Activated CD8-positive, alpha-beta T cell treated with anti-CD3 and anti-CD28 coated beads, Interleukin-2, amount 10 ng/mL, durations not matched to agents 7 days and 5 days (primary cell): ENCODE data around the gene SERPINA5. TPM values are rescaled to one million over a fixed set of nuclear protein-coding genes. Genes with fewer than 3 reads are reported as not detected.

Experiments
- ATAC-seq: fragments of 150-1000 bp; cut with Tn5 transposase; one replicate; pipeline ENCODE4 v1.10.0; 2021; ENCODE audit warnings: moderate library complexity
- CTCF ChIA-PET: fragments of 350-600 bp; sonication (Branson Sonifier 250); formaldehyde crosslinking; loops from one replicate; lab custom pipeline; 2021; ENCODE audit warnings: antibody characterized with exemption; lab: Charles Lee
- POLR2A ChIA-PET: fragments of 350-600 bp; sonication (Branson Sonifier 250); formaldehyde crosslinking; loops from one replicate; lab custom pipeline; 2021; ENCODE audit warnings: antibody characterized with exemption; lab: Charles Lee
- DNase-seq: peaks from one replicate; pipeline ENCODE4 v3.0.0-alpha.2; 2020
- H3K27ac Mint-ChIP-seq: one replicate; pipeline ENCODE4 v1.8.0; 2021; ENCODE audit warnings: mild to moderate bottlenecking, mixed read lengths
- H3K27me3 Mint-ChIP-seq: one replicate; pipeline ENCODE4 v1.8.0; 2021; ENCODE audit warnings: low read depth, mixed read lengths
- H3K36me3 Mint-ChIP-seq: one replicate; pipeline ENCODE4 v1.8.0; 2021; ENCODE audit warnings: low read depth, mixed read lengths
- H3K4me1 Mint-ChIP-seq: one replicate; pipeline ENCODE4 v1.8.0; 2021; ENCODE audit warnings: low read depth, mixed read lengths
- H3K4me3 Mint-ChIP-seq: one replicate; pipeline ENCODE4 v1.8.0; 2021; ENCODE audit warnings: mild to moderate bottlenecking, mixed read lengths
- H3K9me3 Mint-ChIP-seq: one replicate; pipeline ENCODE4 v1.8.0; 2022; ENCODE audit warnings: mixed read lengths; ENCODE audit not compliant: insufficient read depth
- total RNA-seq, 2 experiments: library from RNA; stranded (reverse); gene quantifications; one replicate each; pipeline ENCODE4 v1.2.3, GENCODE V29; 2021

Gene SERPINA5
- total RNA-seq, 2 experiments from 2014 or later, result not detected

DNA sequence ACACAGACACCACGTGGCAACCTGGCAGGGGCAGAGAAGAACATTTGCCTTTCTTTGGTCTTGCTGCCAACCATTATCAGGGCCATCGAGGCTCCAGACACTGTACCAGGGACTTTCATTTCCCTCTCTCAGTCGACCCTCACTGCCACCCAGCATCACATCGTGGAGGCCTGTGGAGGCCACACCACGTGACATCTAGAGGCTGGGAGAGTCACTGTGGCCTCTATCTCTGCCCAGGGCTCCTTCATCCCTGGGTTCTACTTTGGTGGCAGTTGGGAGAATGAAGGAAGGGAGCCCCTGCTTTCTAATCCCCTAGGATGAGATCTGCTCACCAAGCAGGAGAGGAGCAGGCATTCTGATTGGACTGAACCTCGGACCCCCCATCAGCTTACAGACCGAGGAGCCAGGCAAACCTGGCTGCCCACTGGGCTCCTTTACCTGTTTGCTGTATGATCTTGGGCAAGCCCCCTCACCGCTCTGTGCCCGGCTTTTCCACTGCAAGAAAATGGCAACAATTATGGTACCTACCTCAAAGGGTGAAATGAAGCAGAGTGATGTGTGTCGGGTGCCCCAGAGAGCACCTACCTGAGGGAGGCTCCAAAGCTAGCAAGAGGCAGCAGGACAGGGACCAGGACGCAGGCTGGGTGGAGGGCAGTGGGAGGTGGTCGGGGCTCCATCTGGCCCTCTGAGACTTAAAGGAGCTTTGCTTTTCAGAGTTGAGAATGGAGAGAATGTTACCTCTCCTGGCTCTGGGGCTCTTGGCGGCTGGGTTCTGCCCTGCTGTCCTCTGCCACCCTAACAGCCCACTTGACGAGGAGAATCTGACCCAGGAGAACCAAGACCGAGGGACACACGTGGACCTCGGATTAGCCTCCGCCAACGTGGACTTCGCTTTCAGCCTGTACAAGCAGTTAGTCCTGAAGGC is 32.8 kb downstream of the SERPINA5 start:
- Mint-ChIP-seq H3K27ac (no peak overlapping the region), H3K4me1 (no peaks in the 10 kb centered on the region), H3K36me3 (no peaks in the 10 kb centered on the region), H3K9me3 (peaks cover 10% of the 10 kb centered on the region), H3K4me3 (no peak overlapping the region), H3K27me3 (no peaks in the 10 kb centered on the region)
- ATAC-seq (no peak), DNase-seq (no peak)
- ChIA-PET POLR2A (no interaction called here), CTCF (no interaction called here)

DNA sequence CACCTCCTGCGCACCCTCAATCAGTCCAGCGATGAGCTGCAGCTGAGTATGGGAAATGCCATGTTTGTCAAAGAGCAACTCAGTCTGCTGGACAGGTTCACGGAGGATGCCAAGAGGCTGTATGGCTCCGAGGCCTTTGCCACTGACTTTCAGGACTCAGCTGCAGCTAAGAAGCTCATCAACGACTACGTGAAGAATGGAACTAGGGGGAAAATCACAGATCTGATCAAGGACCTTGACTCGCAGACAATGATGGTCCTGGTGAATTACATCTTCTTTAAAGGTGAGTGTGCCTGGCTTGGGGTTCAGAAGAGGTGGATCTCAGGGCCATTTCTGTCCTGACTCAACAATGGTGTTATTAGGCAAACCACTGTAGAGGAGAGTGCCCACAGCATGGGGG is 33.6 kb downstream of the SERPINA5 start:
- Mint-ChIP-seq H3K4me3 (no peak overlapping the region), H3K36me3 (no peaks in the 10 kb centered on the region)

DNA sequence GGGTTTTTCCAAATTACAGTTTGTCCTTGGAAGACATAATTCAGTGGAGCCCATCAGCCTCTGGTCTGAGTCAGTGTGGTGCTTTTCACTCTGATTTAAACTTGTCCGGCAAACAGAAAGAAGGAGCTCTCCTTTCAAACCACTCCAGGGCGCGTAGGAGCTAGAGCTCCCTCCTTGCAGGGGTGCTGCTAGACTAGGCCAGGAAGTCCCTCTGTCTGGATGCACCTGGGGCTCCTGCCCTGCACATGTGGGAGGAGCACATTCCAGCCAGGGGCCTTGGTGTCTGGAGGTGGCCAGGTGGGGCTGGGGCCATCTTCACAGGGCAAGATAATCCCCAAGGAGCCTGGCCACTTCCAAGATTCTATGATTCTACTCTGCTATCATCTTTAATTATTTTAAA is 34.0 kb downstream of the SERPINA5 start:
- DNase-seq (no peak), ATAC-seq (no peak)
- Mint-ChIP-seq H3K4me1 (no peaks in the 10 kb centered on the region), H3K27me3 (no peaks in the 10 kb centered on the region), H3K4me3 (no peak overlapping the region), H3K27ac (no peak overlapping the region), H3K9me3 (peaks cover 12% of the 10 kb centered on the region), H3K36me3 (no peaks in the 10 kb centered on the region)
- ChIA-PET CTCF (no interaction called here), POLR2A (no interaction called here)

More for the DNA sequence above, 33.6 kb downstream of the SERPINA5 start:
- ATAC-seq (no peak), DNase-seq (no peak)
- Mint-ChIP-seq H3K9me3 (peaks cover 12% of the 10 kb centered on the region), H3K4me1 (no peaks in the 10 kb centered on the region), H3K27ac (no peak overlapping the region), H3K27me3 (no peaks in the 10 kb centered on the region)
- CTCF ChIA-PET, result no interaction called here
- POLR2A ChIA-PET, result no interaction called here

DNA sequence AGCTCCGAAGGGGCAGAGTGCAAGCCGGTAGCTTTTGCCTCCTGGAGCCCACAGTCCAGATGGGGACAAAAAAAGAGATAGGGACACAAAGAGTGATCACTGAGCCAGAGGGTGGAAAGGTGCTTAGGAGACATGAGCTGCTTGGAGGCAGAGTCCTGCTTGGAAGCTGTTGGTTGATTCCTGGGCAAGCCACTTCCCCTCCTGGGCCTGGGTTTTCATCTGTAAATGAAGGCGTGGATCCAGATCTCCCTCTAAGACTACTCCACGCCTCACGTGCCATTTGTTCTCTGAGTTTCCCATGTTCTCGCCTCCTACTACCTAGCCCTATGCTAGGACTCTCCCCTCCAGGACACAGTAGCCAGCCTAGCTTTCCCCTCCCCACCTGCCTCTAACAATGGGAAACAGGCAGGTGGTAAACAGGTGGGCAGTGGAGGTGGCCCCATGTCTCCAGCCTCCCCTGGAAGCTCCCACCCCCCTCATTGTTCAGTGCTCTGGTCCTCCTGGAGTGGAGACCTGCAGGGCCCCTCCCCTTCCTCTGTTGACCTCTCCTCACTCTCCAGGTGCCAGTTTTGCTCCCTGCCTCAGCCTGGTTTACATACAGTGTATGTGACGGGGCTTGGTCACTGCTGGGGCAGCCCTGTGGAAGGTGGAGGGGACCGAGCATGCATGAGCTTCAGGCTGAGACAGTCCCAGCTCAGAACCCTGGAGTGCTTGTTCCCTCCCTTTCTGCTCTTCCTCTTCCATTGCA is 34.8 kb downstream of the SERPINA5 start:
- no peak overlapping the region for H3K4me3 Mint-ChIP-seq
- H3K36me3 Mint-ChIP-seq, result no peaks in the 10 kb centered on the region
- POLR2A ChIA-PET, result no interaction called here
- DNase-seq, result no peak
- H3K27me3 Mint-ChIP-seq, result no peaks in the 10 kb centered on the region
- no peaks in the 10 kb centered on the region for H3K4me1 Mint-ChIP-seq
- ATAC-seq, result no peak
- peaks cover 12% of the 10 kb centered on the region for H3K9me3 Mint-ChIP-seq
- no peak overlapping the region for H3K27ac Mint-ChIP-seq
- CTCF ChIA-PET, result no interaction called here

DNA sequence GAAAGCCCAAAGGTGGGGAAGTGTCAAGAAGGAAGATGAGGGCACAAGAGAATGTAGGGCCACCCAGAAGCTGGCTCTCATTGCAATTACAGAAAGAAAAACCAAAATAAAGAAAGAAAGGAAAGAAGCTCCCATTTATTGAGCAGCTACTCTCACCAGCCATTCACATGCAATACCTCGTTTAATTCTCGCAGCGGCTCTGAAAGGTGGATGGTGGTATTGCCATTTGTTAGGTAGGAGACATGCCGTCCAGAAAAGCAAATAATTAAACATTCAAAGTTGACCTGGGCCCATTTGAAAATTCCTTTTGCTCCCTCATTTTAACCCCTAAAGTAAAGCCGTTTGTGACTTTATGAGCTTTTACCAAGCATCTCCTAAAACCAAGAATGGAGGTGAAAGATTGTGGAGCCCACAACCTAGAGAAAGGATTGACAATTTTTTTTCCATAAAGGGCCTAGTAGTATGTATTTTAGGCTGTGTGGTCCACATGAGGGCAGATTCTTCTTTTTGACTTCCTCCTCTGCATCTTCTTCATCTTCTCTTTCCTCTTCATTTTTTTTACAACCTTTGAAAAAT is 36.2 kb downstream of the SERPINA5 start:
- ChIA-PET POLR2A (no interaction called here), CTCF (no interaction called here)
- DNase-seq (no peak), ATAC-seq (no peak)
- Mint-ChIP-seq H3K36me3 (no peaks in the 10 kb centered on the region), H3K9me3 (peaks cover 12% of the 10 kb centered on the region), H3K4me1 (no peaks in the 10 kb centered on the region), H3K4me3 (no peak overlapping the region), H3K27me3 (no peaks in the 10 kb centered on the region), H3K27ac (no peak overlapping the region)

DNA sequence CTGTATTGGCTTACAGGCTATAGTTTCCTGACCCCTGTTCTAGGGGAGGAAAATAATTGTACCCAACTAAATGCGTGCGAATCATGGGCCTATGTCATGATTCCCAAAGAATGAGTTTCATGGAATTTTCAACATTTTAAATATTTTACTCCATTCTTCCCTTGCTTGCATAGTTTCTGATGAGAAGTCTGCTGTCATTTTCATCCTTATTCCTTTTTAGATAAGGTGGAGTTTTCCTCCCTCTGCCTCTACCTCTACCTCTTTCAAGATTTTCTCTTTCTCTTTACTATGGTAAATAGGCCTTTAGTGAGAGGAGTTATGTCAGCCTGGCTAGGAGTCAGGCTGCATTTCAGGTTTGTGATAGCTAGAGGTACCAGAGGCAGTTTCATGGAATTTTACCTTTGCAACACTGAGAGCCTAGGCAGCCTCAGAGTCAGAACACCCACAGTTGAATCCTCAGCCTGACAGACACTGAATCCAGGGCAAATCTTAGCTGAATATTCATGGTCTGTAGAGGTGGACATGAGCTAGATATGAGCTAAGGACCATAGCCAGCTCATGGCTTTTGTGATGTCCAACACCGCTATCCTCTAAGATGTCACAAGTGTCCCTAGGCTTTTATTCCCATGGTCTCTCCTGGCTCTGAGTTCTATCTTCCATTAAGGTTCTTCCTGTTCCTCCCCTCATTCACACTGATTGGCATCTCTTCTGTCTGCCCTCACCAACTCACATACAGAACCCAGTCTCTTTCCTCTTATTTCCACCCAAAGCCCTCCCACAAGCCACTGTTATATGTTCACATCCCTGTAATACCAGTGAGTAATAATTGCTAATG is 37.0 kb downstream of the SERPINA5 start:
- H3K27me3 Mint-ChIP-seq, result no peaks in the 10 kb centered on the region
- CTCF ChIA-PET, result no interaction called here
- H3K9me3 Mint-ChIP-seq, result peaks cover 12% of the 10 kb centered on the region
- no peak overlapping the region for H3K27ac Mint-ChIP-seq
- H3K4me1 Mint-ChIP-seq, result no peaks in the 10 kb centered on the region
- H3K4me3 Mint-ChIP-seq, result no peak overlapping the region
- no peaks in the 10 kb centered on the region for H3K36me3 Mint-ChIP-seq
- no peak for ATAC-seq
- POLR2A ChIA-PET, result no interaction called here
- DNase-seq, result no peak

DNA sequence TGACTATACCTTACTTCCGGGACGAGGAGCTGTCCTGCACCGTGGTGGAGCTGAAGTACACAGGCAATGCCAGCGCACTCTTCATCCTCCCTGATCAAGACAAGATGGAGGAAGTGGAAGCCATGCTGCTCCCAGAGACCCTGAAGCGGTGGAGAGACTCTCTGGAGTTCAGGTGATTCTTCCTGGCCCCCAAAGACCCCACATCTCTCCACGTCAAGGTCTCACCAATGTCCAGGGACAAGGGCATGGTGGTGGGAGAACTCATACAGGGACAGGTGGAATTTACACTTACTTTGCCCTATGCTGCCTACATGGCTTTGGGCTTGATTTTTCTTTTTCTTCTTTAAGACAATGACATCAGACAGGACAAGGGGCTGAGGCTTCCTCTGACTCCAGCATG is 38.1 kb downstream of the SERPINA5 start:
- ATAC-seq, result no peak
- no peaks in the 10 kb centered on the region for H3K36me3 Mint-ChIP-seq
- H3K4me3 Mint-ChIP-seq, result no peak overlapping the region
- CTCF ChIA-PET, result no interaction called here
- peaks cover 12% of the 10 kb centered on the region for H3K9me3 Mint-ChIP-seq
- no peaks in the 10 kb centered on the region for H3K27me3 Mint-ChIP-seq
- no peak overlapping the region for H3K27ac Mint-ChIP-seq
- no peaks in the 10 kb centered on the region for H3K4me1 Mint-ChIP-seq
- POLR2A ChIA-PET, result no interaction called here
- DNase-seq, result no peak

DNA sequence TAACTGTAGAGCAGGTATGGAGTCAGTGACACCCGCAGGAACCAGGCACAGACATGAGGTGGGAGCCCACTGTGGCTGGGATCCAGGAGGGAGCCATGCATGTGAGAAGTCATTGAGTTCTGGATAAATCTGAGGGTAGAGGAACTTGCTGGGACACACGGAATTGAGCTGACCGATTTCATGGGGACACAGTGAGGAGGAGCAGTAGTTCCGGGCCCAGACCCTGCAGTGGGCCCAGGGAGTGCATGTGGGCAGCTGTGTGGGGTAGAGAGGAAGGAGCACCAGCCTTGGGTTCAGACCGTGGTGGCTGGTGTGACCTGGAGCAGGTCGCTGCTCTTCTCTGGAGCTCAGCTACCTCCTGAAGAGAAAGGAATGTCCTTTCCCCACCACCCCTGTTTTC is 39.4 kb downstream of the SERPINA5 start:
- ChIA-PET POLR2A (no interaction called here), CTCF (no interaction called here)
- Mint-ChIP-seq H3K4me1 (no peaks in the 10 kb centered on the region), H3K4me3 (no peak overlapping the region), H3K9me3 (peaks cover 12% of the 10 kb centered on the region), H3K36me3 (no peaks in the 10 kb centered on the region), H3K27me3 (no peaks in the 10 kb centered on the region), H3K27ac (no peak overlapping the region)
- ATAC-seq, result no peak
- no peak for DNase-seq

DNA sequence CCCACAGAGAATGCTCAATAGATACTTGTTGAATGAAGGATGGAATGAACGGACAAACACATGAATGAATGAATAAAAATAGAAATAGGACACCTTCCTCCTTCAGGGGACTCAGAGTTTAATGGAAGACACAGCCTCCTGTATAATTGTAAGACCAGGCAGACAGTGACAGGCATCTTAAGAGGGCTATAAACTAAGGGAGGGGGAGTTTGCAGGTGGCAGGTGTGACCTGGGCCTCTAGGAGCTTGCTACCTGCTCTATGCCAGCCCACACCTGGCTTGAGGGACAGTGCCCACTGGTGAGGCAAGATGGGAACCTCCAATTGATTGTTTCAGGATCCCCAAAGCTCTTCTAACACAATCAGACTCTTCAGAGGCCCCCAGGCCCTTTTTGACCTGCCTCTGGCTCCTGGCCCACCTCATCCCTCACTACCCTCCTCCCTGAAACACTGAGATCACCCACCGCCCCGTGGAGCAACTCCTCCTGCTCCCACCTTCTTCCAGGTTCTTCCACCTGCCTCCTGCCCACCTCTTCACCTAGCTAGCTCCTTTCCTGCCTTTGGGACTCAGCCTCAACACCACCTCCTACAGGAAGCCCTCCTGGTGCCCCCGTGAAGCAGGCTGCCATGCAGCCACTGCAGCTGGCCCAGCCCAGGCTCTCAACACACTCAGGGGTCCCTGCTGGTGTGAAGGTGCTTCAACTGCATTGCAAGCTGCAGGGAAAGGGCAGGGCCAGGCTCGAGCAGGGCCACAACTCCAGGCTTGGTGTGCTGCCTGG is 40.3 kb downstream of the SERPINA5 start:
- H3K36me3 Mint-ChIP-seq, result no peaks in the 10 kb centered on the region
- DNase-seq (no peak), ATAC-seq (no peak)
- H3K4me1 Mint-ChIP-seq, result no peaks in the 10 kb centered on the region
- no peak overlapping the region for H3K27ac Mint-ChIP-seq
- no peaks in the 10 kb centered on the region for H3K27me3 Mint-ChIP-seq
- H3K9me3 Mint-ChIP-seq, result peaks cover 12% of the 10 kb centered on the region
- ChIA-PET POLR2A (interaction anchor here (0.6 kb wide), 1 partner anchor 53 kb away, joined by 3 read pairs; no protein-coding TSS in a partner anchor), CTCF (no interaction called here)
- no peak overlapping the region for H3K4me3 Mint-ChIP-seq

DNA sequence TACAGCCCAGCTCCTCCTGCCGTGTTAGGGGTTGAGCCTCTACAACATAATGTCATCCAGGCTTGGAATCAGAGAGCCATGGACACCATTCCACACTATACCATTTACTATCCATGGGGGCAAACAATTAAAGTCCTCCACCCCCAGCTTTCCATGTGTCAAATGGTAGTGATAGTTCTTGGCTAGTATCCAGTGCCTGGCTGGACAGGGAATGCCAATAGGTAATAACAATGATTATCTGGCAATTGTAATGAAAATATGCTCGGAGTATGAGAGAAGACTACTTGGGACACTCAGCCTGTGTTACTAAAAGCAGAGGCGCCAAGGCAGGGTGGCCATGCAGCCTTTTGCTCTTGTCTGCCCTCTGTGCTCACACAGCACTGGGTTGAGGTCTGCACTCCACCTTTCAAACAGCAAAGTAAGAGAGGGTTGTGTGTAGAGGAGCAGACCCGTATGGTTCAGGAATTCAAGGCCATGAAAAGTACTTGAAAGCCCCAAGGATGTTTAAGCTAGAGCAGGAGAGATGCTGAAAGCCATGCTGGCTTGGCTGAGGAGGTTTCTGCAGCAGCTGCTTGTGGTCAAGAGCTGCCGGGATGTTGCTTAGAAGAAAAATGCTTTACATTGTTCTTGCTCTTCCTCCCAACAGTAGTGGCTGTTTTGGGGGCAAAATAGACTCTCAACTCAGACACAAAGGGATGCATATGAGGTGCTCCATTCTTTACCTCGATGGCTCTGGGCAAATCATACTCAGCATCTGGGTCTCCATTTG is 41.6 kb downstream of the SERPINA5 start:
- Mint-ChIP-seq H3K27ac (no peak overlapping the region), H3K36me3 (no peaks in the 10 kb centered on the region), H3K27me3 (no peaks in the 10 kb centered on the region), H3K9me3 (peaks cover 9% of the 10 kb centered on the region), H3K4me1 (no peaks in the 10 kb centered on the region), H3K4me3 (no peak overlapping the region)
- DNase-seq (no peak), ATAC-seq (no peak)
- ChIA-PET POLR2A (no interaction called here), CTCF (no interaction called here)
